HEK293 (cell line): ENCODE measurements around the gene GOLIM4.

Experiments used
- CTCF ChIA-PET: fragments of 350-600 bp; formaldehyde crosslinking; extraction: SDS; loops from one replicate; lab custom pipeline; 2021; ENCODE audit warnings: antibody characterized with exemption; lab: Yijun Ruan, JAX
- POLR2A ChIA-PET: fragments of 300-600 bp; formaldehyde crosslinking; extraction: SDS; loops from one replicate; lab custom pipeline; 2020; ENCODE audit warnings: antibody characterized with exemption, inconsistent platforms; lab: Yijun Ruan, JAX
- H3K27ac ChIP-seq: fragments of 200-500 bp; sonication (Bioruptor generic); 2 replicates; pipeline ENCODE4 v1.5.1; 2014; ENCODE audit warnings: low read depth, low read length, control low read depth, inconsistent platforms; ENCODE audit errors: extremely low read depth
- H3K36me3 ChIP-seq, 2 experiments: fragments of 200-500 bp in 1 of 2; sonication (Bioruptor generic) in 1 of 2; 1 replicate in 1 of 2; 2 replicates in 1 of 2; pipeline ENCODE4 v1.5.1; 2014 to 2017; ENCODE audit warnings: inconsistent platforms in 2 of 2, low read length in 2 of 2; ENCODE audit not compliant: control insufficient read depth in 2 of 2, insufficient read depth in 1 of 2
- H3K4me1 ChIP-seq: fragments of 200-500 bp; sonication (Bioruptor generic); 2 replicates; pipeline ENCODE4 v1.5.1; 2014; ENCODE audit warnings: mild to moderate bottlenecking, low read length, inconsistent platforms; ENCODE audit not compliant: control insufficient read depth, insufficient read depth
- H3K4me3 ChIP-seq: 2 replicates; pipeline ENCODE4 v1.5.1; 2011; ENCODE audit warnings: low read depth, mild to moderate bottlenecking, control low read depth, low read length, moderate library complexity
- H3K9me3 ChIP-seq: fragments of 200-500 bp; sonication (Bioruptor generic); 2 replicates; pipeline ENCODE4 v1.5.1; 2014; ENCODE audit warnings: low read depth, low read length, inconsistent platforms; ENCODE audit not compliant: control insufficient read depth, insufficient read depth
- PRDM1 ChIP-seq: fragments of 450-650 bp; formaldehyde crosslinking; IDR thresholded peaks from 2 replicates; pipeline ENCODE4; 2016; ENCODE audit warnings: missing biosample characterization, missing genetic modification characterization
- ZBTB1 ChIP-seq: fragments of 450-650 bp; formaldehyde crosslinking; IDR thresholded peaks from 2 replicates; pipeline ENCODE4 v1.5.1; 2016; ENCODE audit warnings: missing biosample characterization, missing genetic modification characterization
- ZIC2 ChIP-seq: fragments of 450-650 bp; formaldehyde crosslinking; IDR thresholded peaks from 2 replicates; pipeline ENCODE4 v1.5.1; 2016; ENCODE audit warnings: missing biosample characterization, missing genetic modification characterization
- ZNF132 ChIP-seq: fragments of 450-650 bp; formaldehyde crosslinking; IDR thresholded peaks from 2 replicates; pipeline ENCODE4 v1.5.1; 2017; ENCODE audit warnings: missing biosample characterization, missing genetic modification characterization, borderline replicate concordance
- ZNF175 ChIP-seq: fragments of 450-650 bp; formaldehyde crosslinking; IDR thresholded peaks from 2 replicates; pipeline ENCODE4 v1.5.1; 2016; ENCODE audit warnings: missing biosample characterization, missing genetic modification characterization
- ZNF19 ChIP-seq: fragments of 450-650 bp; formaldehyde crosslinking; IDR thresholded peaks from 2 replicates; pipeline ENCODE4; 2016; ENCODE audit warnings: missing biosample characterization, missing genetic modification characterization, low read depth
- ZNF521 ChIP-seq: fragments of 450-650 bp; formaldehyde crosslinking; IDR thresholded peaks from 2 replicates; pipeline ENCODE4 v1.5.1; 2017; ENCODE audit warnings: missing biosample characterization, mild to moderate bottlenecking, missing genetic modification characterization
- ZNF621 ChIP-seq: fragments of 450-650 bp; formaldehyde crosslinking; IDR thresholded peaks from 2 replicates; pipeline ENCODE4 v1.5.1; 2017; ENCODE audit warnings: missing biosample characterization, missing genetic modification characterization
- ZNF623 ChIP-seq: fragments of 450-650 bp; formaldehyde crosslinking; IDR thresholded peaks from 2 replicates; pipeline ENCODE4 v1.5.1; 2016; ENCODE audit warnings: missing biosample characterization, missing genetic modification characterization
- TF ChIP-seq, protein P1 (sequence below): fragments of 450-650 bp; formaldehyde crosslinking; optimal IDR thresholded peaks from 2 replicates; pipeline ENCODE3; 2016; ENCODE audit warnings: missing biosample characterization, mild to moderate bottlenecking, missing genetic modification characterization
- TF ChIP-seq, protein P2 (sequence below): fragments of 450-650 bp; formaldehyde crosslinking; IDR thresholded peaks from 2 replicates; pipeline ENCODE4 v1.5.1; 2017; ENCODE audit warnings: missing biosample characterization, missing genetic modification characterization
- TF ChIP-seq, protein P3 (sequence below): fragments of 450-650 bp; formaldehyde crosslinking; IDR thresholded peaks from 2 replicates; pipeline ENCODE4 v1.5.1; 2016; ENCODE audit warnings: missing biosample characterization, missing genetic modification characterization

The GOLIM4 gene

DNA sequence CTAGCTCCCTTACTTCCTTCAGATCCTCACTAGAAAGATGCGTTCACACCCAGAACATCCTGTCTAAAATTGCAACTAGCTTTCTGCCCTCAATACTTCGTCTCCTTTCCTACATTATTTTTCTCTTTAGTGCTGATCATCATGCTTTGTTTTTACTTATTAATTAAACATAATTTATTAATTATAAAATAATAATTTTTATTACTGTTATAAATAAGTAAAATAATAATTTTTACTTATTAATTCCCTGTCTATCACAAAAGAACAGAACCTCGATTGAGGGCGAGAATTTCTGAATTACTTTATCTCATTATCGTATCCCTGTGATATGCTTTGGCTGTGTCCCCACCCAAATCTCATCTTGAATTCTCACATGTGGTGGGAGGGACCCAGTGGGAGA lies 41.3 kb downstream of the GOLIM4 start:
- no peak overlapping the region for H3K4me3 ChIP-seq
- CTCF ChIA-PET: interaction anchor here (1.1 kb wide), 1 partner anchor 33 kb away, joined by 4 read pairs; no protein-coding TSS in a partner anchor
- POLR2A ChIA-PET: no interaction called here

DNA sequence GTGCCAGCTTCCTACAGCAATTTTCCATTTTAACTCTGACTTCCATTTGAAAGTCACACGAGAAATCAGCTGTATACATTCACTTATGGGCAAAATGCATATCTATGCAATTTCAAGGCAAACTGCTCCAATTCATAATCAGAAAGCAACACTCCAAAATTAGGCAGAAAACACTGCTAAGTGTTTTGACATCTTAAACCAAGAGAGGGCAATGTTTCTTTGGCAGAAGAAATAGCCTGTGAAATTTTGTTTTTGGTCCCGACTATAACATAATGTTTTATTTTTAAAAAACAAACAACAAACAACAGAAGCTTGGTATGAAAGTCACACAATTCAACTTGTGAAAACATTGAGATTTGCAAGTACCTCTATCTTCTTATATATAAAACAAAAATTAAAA lies 42.6 kb downstream of the GOLIM4 start:
- CTCF ChIA-PET: interaction anchor here (0.5 to 2.5 kb wide), 9 partner anchors 9 to 794 kb away, joined by 3 to 25 read pairs (median 4); no protein-coding TSS in a partner anchor
- Histone ChIP-seq H3K9me3 (no peaks in the 10 kb centered on the region), H3K36me3 (no peaks in the 10 kb centered on the region), H3K27ac (no peak overlapping the region), H3K4me1 (0 out of 2 replicates have a peak, but pooled peaks cover 6% of the 10 kb centered on the region), H3K4me3 (no peak overlapping the region)
- POLR2A ChIA-PET: no interaction called here
- TF ChIP-seq ZNF19 (tag by site-specific recombination) (no peak), ZNF521 (tag by site-specific recombination) (no peak), ZIC2 (tag by site-specific recombination) (no peak), ZNF623 (tag by site-specific recombination) (no peak), PRDM1 (tag by site-specific recombination) (peak; percentile 27; the same call in 1 of the 2 replicates)

More for the DNA sequence above, 41.3 kb downstream of the GOLIM4 start:
- no peak for TF ChIP-seq ZNF175 (tag by site-specific recombination)
- TF ChIP-seq, protein P1, sequence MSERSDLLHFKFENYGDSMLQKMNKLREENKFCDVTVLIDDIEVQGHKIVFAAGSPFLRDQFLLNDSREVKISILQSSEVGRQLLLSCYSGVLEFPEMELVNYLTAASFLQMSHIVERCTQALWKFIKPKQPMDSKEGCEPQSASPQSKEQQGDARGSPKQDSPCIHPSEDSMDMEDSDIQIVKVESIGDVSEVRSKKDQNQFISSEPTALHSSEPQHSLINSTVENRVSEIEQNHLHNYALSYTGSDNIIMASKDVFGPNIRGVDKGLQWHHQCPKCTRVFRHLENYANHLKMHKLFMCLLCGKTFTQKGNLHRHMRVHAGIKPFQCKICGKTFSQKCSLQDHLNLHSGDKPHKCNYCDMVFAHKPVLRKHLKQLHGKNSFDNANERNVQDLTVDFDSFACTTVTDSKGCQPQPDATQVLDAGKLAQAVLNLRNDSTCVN: no peak
- no peak for TF ChIP-seq ZBTB1 (tag by site-specific recombination)
- TF ChIP-seq, protein P2, sequence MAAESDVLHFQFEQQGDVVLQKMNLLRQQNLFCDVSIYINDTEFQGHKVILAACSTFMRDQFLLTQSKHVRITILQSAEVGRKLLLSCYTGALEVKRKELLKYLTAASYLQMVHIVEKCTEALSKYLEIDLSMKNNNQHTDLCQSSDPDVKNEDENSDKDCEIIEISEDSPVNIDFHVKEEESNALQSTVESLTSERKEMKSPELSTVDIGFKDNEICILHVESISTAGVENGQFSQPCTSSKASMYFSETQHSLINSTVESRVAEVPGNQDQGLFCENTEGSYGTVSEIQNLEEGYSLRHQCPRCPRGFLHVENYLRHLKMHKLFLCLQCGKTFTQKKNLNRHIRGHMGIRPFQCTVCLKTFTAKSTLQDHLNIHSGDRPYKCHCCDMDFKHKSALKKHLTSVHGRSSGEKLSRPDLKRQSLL: no peak
- TF ChIP-seq ZNF621: no peak
- TF ChIP-seq, all 188 proteins: peak for 0
- H3K4me1 ChIP-seq: 0 out of 2 replicates have a peak, but pooled peaks cover 3% of the 10 kb centered on the region
- no peak overlapping the region for H3K27ac ChIP-seq
- no peaks in the 10 kb centered on the region for H3K36me3 ChIP-seq
- H3K9me3 ChIP-seq: no peaks in the 10 kb centered on the region

DNA sequence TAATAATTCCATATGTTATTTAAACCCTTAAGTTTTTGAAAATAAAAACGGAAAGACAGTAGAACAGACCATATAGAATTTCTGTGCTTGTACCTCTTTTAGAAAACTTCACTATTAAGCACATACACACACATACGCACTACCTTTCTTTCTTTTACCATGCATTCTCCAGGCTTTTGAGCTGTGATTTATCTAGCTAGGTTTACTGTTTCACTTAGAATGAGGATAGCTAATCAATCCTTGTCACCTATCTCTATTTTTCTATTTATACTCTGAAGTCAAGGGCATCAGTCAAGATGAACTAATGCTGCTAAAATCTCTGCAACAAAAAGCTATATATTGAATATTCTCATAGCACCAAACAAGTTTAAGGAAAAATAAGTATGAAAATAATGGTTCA lies 43.2 kb downstream of the GOLIM4 start:
- Histone ChIP-seq H3K27ac (no peak overlapping the region), H3K4me3 (no peak overlapping the region), H3K4me1 (0 out of 2 replicates have a peak, but pooled peaks cover 6% of the 10 kb centered on the region), H3K9me3 (no peaks in the 10 kb centered on the region), H3K36me3 (no peaks in the 10 kb centered on the region)
- CTCF ChIA-PET: interaction anchor here (0.5 to 2.5 kb wide), 9 partner anchors 10 to 795 kb away, joined by 3 to 25 read pairs (median 5); no protein-coding TSS in a partner anchor
- POLR2A ChIA-PET: no interaction called here
- TF ChIP-seq ZNF132 (tag by site-specific recombination): no peak
- TF ChIP-seq, protein P3, sequence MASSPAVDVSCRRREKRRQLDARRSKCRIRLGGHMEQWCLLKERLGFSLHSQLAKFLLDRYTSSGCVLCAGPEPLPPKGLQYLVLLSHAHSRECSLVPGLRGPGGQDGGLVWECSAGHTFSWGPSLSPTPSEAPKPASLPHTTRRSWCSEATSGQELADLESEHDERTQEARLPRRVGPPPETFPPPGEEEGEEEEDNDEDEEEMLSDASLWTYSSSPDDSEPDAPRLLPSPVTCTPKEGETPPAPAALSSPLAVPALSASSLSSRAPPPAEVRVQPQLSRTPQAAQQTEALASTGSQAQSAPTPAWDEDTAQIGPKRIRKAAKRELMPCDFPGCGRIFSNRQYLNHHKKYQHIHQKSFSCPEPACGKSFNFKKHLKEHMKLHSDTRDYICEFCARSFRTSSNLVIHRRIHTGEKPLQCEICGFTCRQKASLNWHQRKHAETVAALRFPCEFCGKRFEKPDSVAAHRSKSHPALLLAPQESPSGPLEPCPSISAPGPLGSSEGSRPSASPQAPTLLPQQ (tag by site-specific recombination): 0 out of 2 replicates have a peak, but pooled peaks have one; percentile 40
